Neutrophil (primary cell): ENCODE measurements around the gene CC2D2B.
"Not testable (repeated sequence)": the region's sequence is repeated elsewhere in the genome, so short reads cannot be mapped to it uniquely, and the experiment has no call there.

Source experiments
- H3K27ac ChIP-seq: fragments of 200-600 bp; sonication (generic); 2 replicates; pipeline ENCODE4 v1.5.1; 2016; ENCODE audit warnings: mild to moderate bottlenecking, moderate library complexity
- H3K27me3 ChIP-seq: fragments of 200-600 bp; sonication (generic); 2 replicates; pipeline ENCODE4 v1.6.0; 2016; ENCODE audit warnings: mild to moderate bottlenecking
- H3K36me3 ChIP-seq: fragments of 200-600 bp; sonication (generic); 2 replicates; pipeline ENCODE4 v1.5.1; 2017
- H3K4me1 ChIP-seq, 2 experiments: fragments of 200-600 bp in 1 of 2; sonication (generic) in 1 of 2; 1 replicate in 1 of 2; 2 replicates in 1 of 2; pipeline versions ENCODE4 v1.5.1 to v1.6.1; 2013 to 2016; ENCODE audit warnings: low read depth in 1 of 2, low read length in 1 of 2, mild to moderate bottlenecking in 1 of 2, moderate library complexity in 1 of 2; ENCODE audit not compliant: control insufficient read depth in 1 of 2, insufficient read depth in 1 of 2
- H3K4me3 ChIP-seq, 2 experiments: fragments of 200-600 bp in 1 of 2; sonication (generic) in 1 of 2; 1 replicate in 1 of 2; 2 replicates in 1 of 2; pipeline ENCODE4 v1.5.1; 2013 to 2016; ENCODE audit warnings: low read depth in 1 of 2, low read length in 1 of 2, mild to moderate bottlenecking in 1 of 2, moderate library complexity in 1 of 2
- H3K9me3 ChIP-seq: fragments of 200-600 bp; sonication (generic); 2 replicates; pipeline ENCODE4 v1.5.1; 2016
- TF ChIP-seq, protein P1 (sequence below): fragments of 200-600 bp; sonication (generic); IDR thresholded peaks from 2 replicates; pipeline ENCODE4 v1.5.1; 2016; ENCODE audit warnings: antibody characterized with exemption

Gene CC2D2B

DNA sequence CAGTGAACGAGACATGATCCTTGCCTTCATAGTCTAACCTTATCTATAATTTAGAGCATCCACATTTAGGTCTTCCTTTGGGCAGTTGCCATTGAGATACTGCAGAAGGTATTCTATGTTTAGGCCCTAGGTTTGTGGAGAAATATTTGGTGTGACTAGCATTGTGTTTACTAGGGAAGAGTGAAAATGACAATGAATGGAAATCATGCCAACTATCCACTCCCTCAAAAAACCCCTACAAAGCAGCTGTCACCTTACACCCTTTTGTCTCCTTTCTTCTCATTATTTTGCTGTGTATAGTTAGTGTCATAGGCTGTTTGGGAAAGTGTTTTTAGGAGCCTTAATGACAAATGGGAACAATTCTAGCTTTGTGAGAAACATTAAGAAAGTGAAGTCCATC, 138.8 kb downstream of the CC2D2B start:
- H3K4me3 ChIP-seq = no peak overlapping the region

DNA sequence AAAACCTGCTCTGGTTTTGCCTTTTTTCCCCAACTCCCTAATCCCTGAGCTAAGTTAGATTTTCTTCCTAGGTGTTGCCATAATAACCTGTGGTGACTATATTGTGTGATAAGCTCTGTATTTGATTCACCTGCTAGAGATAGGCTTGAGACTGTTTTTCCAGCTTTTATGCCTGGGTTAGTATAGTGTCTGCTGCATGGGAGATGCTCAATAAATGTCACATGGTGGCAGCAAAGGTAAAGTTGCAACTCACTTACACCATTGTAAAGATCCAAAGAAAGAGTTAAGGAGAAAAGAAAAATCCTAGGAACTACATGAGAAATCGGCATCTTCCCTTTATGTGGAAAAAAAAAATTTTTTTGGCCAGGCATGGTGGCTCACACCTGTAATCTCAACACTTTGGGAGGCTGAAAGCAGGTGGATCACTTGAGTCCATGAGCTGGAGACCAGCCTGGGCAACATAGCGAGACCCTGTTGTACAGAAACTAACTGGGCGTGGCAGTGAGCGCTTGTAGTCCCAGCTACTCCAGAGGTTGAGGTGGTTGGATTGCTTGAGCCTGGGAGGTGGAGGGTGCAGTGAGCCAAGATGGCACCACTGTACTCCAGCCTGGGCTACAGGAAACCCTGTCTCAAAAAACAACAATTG, 139.4 kb downstream of the CC2D2B start:
- TF ChIP-seq, protein P1, sequence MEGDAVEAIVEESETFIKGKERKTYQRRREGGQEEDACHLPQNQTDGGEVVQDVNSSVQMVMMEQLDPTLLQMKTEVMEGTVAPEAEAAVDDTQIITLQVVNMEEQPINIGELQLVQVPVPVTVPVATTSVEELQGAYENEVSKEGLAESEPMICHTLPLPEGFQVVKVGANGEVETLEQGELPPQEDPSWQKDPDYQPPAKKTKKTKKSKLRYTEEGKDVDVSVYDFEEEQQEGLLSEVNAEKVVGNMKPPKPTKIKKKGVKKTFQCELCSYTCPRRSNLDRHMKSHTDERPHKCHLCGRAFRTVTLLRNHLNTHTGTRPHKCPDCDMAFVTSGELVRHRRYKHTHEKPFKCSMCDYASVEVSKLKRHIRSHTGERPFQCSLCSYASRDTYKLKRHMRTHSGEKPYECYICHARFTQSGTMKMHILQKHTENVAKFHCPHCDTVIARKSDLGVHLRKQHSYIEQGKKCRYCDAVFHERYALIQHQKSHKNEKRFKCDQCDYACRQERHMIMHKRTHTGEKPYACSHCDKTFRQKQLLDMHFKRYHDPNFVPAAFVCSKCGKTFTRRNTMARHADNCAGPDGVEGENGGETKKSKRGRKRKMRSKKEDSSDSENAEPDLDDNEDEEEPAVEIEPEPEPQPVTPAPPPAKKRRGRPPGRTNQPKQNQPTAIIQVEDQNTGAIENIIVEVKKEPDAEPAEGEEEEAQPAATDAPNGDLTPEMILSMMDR = no peak
- no peaks in the 10 kb centered on the region for H3K27me3 ChIP-seq
- no peaks in the 10 kb centered on the region for H3K36me3 ChIP-seq
- H3K27ac ChIP-seq = no peak overlapping the region
- no peaks in the 10 kb centered on the region for H3K9me3 ChIP-seq
- H3K4me3 ChIP-seq = no peak overlapping the region
- peaks cover 20 to 22% of the 10 kb centered on the region in 2 experiments for H3K4me1 ChIP-seq

More for the DNA sequence above, 138.8 kb downstream of the CC2D2B start:
- peaks cover 20 to 22% of the 10 kb centered on the region in 2 experiments for H3K4me1 ChIP-seq
- TF ChIP-seq, protein P1 = no peak
- no peak overlapping the region for H3K27ac ChIP-seq
- H3K36me3 ChIP-seq = no peaks in the 10 kb centered on the region
- no peaks in the 10 kb centered on the region for H3K27me3 ChIP-seq
- H3K9me3 ChIP-seq = no peaks in the 10 kb centered on the region

- H3K27ac ChIP-seq, H3K27me3 ChIP-seq, H3K9me3 ChIP-seq, H3K36me3 ChIP-seq, H3K4me3 ChIP-seq: not testable (repeated sequence)
- peaks cover 14 to 16% of the 10 kb centered on the region in 2 experiments for H3K4me1 ChIP-seq
Measured at GRCh38 chr10:96047925-96048324, 140.2 kb downstream of the CC2D2B start.

- H3K9me3 ChIP-seq = no peaks in the 10 kb centered on the region
- peaks cover 7 to 9% of the 10 kb centered on the region in 2 experiments for H3K4me1 ChIP-seq
- H3K36me3 ChIP-seq = no peaks in the 10 kb centered on the region
- no peaks in the 10 kb centered on the region for H3K27me3 ChIP-seq
- no peak overlapping the region for H3K4me3 ChIP-seq
- no peak overlapping the region for H3K27ac ChIP-seq
- TF ChIP-seq, protein P1 = no peak
Measured at GRCh38 chr10:96049340-96049739, 141.6 kb downstream of the CC2D2B start.

DNA sequence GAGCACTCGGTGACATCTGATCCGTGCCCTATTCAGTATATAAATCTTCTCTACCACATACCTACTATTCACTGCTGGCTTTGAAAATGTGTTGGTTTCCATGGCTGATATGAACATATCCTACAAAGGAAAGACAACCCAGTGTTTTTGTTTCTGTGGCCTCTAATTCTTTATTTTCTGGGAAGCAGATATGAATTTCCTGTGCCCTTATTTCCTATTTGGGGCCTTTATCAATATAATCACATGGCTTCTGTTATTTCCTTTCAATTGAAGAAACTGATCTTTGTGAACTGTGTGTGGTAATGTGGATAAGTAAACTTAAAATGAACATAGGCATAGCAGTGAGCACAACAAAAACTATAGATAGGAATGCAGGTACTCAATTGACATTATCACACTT, 146.2 kb downstream of the CC2D2B start:
- H3K27ac ChIP-seq = no peak overlapping the region
- H3K27me3 ChIP-seq = no peaks in the 10 kb centered on the region
- H3K36me3 ChIP-seq = peaks cover 20% of the 10 kb centered on the region
- TF ChIP-seq, protein P1 = no peak
- no peak overlapping the region for H3K4me3 ChIP-seq
- H3K9me3 ChIP-seq = no peaks in the 10 kb centered on the region
- no peaks in the 10 kb centered on the region for H3K4me1 ChIP-seq

DNA sequence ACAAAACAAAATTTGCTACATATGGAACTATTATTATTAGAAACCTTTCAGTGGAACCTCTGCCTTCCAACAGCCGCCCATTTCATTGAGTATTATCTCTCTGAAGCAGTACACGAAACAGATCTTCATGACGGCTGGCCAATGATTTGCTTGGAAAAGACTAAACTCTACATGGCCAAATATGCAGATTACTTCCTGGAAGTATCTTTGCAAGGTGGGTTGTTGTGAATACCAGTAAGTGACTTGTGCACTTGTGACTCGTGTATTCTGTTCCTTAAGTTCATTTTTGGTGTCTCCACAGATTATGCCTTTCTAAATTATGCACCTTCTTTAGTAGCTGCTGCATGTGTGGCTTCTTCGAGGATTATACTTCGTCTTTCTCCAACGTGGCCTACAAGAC, 149.0 kb downstream of the CC2D2B start:
- H3K27me3 ChIP-seq = no peaks in the 10 kb centered on the region
- no peaks in the 10 kb centered on the region for H3K9me3 ChIP-seq
- no peak overlapping the region for H3K27ac ChIP-seq
- H3K4me3 ChIP-seq = no peak overlapping the region
- H3K4me1 ChIP-seq = no peaks in the 10 kb centered on the region
- TF ChIP-seq, protein P1 = no peak
- H3K36me3 ChIP-seq = peaks cover 33% of the 10 kb centered on the region
